Endothelial cell of umbilical vein (primary cell): ENCODE data around the gene ITM2B.

ENCODE experiments used
- EZH2 ChIP-seq: IDR thresholded peaks from 2 replicates; pipeline ENCODE4 v1.6.1; 2012; ENCODE audit warnings: borderline replicate concordance, low read depth, mild to moderate bottlenecking, moderate library complexity, low read length, inconsistent platforms; ENCODE audit not compliant: severe bottlenecking
- FOS ChIP-seq: IDR thresholded peaks from 2 replicates; pipeline ENCODE4 v1.6.1; 2011; ENCODE audit warnings: mild to moderate bottlenecking, low read length, moderate library complexity, borderline replicate concordance; ENCODE audit not compliant: insufficient read depth
- MYC ChIP-seq: IDR thresholded peaks from one replicate; pipeline ENCODE4 v1.6.1; 2011; ENCODE audit warnings: mild to moderate bottlenecking, low read depth, low read length
- POLR2A ChIP-seq: IDR thresholded peaks from 2 replicates; pipeline ENCODE4 v1.6.1; 2012; ENCODE audit warnings: low read depth, mild to moderate bottlenecking, control low read depth, low read length
- POLR2AphosphoS5 ChIP-seq: IDR thresholded peaks from 2 replicates; pipeline ENCODE4 v1.6.1; 2012; ENCODE audit warnings: low read depth, mild to moderate bottlenecking, control low read depth, low read length, moderate library complexity; ENCODE audit not compliant: insufficient read depth
- TF ChIP-seq, protein P1 (sequence below), 2 donors: IDR thresholded peaks; 1 replicate in 1 of 2; 2 replicates in 1 of 2; pipeline ENCODE4 v1.5.1; 2011; ENCODE audit warnings: low read length in 2 of 2, mild to moderate bottlenecking in 2 of 2, moderate library complexity in 2 of 2, control low read depth in 1 of 2, inconsistent platforms in 1 of 2, low read depth in 1 of 2; ENCODE audit not compliant: insufficient read depth in 1 of 2; ENCODE audit errors: extremely low read depth in 1 of 2
- TF ChIP-seq, protein P2 (sequence below): IDR thresholded peaks from 2 replicates; pipeline ENCODE4 v1.6.1; 2011; ENCODE audit not compliant: insufficient read depth, insufficient read length

DNA sequence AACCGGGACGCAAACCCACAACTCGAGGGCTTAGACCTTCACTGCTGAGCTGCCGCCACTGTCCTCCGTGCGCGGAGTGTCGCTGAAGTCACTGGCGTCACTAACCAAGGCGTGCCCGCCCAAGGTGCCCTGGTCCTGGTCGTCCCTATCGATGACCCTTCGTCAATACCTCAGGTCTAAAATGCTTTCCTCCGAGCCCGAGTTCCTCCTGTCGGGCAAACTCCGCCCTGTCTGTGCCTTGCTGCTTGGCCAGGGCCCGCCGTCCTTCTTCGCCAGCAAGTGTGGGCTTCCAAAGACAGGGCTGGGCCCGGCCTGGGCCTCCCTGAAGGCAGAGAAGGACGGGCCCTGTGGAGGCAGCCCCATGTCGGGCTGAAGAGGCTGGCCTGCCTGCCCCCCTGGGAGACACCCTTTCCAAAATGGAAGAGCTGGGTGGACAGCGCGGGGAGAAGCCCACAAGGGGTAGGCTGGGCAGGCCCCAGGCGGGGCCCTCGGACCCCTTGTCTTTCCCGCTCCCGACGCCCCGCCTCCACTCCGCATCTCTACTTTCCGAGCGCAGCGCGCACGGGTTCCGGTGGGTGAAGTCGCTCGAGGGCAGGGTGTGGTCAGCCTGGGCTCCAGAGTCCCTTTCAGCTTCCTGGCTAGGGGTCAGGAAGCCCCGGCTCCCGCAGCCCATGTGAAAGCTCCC lies 84.0 kb downstream of the ITM2B start:
- TF ChIP-seq EZH2, result no peak
- TF ChIP-seq, protein P1, sequence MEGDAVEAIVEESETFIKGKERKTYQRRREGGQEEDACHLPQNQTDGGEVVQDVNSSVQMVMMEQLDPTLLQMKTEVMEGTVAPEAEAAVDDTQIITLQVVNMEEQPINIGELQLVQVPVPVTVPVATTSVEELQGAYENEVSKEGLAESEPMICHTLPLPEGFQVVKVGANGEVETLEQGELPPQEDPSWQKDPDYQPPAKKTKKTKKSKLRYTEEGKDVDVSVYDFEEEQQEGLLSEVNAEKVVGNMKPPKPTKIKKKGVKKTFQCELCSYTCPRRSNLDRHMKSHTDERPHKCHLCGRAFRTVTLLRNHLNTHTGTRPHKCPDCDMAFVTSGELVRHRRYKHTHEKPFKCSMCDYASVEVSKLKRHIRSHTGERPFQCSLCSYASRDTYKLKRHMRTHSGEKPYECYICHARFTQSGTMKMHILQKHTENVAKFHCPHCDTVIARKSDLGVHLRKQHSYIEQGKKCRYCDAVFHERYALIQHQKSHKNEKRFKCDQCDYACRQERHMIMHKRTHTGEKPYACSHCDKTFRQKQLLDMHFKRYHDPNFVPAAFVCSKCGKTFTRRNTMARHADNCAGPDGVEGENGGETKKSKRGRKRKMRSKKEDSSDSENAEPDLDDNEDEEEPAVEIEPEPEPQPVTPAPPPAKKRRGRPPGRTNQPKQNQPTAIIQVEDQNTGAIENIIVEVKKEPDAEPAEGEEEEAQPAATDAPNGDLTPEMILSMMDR (IDR thresholded peaks at IDR 0.05; ENCODE audit: extremely low read depth in 1 of 2, insufficient read depth in 1 of 2, low read depth in 1 of 2, low read length in 2 of 2), result no peak
- TF ChIP-seq FOS, result no peak
- TF ChIP-seq MYC, result no peak
- TF ChIP-seq, protein P2, sequence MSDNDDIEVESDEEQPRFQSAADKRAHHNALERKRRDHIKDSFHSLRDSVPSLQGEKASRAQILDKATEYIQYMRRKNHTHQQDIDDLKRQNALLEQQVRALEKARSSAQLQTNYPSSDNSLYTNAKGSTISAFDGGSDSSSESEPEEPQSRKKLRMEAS, result no peak
- TF ChIP-seq POLR2AphosphoS5, result no peak
- TF ChIP-seq POLR2A, result no peak
